HCT116 (cell line): Measurements from ENCODE around the gene TTLL11. TPM values are rescaled to one million over a fixed set of nuclear protein-coding genes. Genes with fewer than 3 reads are reported as not detected.

Experiments used
- ATAC-seq: fragments of 200-7000 bp; cut with Tn5 transposase; 2 replicates; pipeline ENCODE4 v1.9.1; 2020; ENCODE audit warnings: mild to moderate bottlenecking, moderate library complexity
- BruUV-seq: library from RNA; stranded (reverse); fragments of 400-500 nt; replicated peaks from 2 replicates; lab custom pipeline; 2021; lab: Mats Ljungman, UMichigan
- CTCF ChIA-PET: fragments of 300-600 bp; sonication (Branson Sonifier 250); formaldehyde crosslinking; loops from one replicate; lab custom pipeline; 2021; ENCODE audit warnings: antibody characterized with exemption; lab: Charles Lee
- POLR2A ChIA-PET: fragments of 300-600, 350-600 bp; sonication (Branson Sonifier 250); formaldehyde crosslinking; loops from one replicate; lab custom pipeline; 2021; ENCODE audit warnings: antibody characterized with exemption; lab: Charles Lee
- RAD21 ChIA-PET, 2 experiments: fragments of 300-600 bp; sonication (Branson Sonifier 250); formaldehyde crosslinking; loops; one replicate each; lab custom pipeline; 2023; ENCODE audit warnings: low total read pairs in 2 of 2; ENCODE audit not compliant: uncharacterized antibody in 2 of 2, unreplicated experiment in 2 of 2, low non-redundant PET in 1 of 2; lab: Charles Lee
- DNase-seq: peaks from one replicate; pipeline ENCODE4 v3.0.0-alpha.2; 2010; ENCODE audit warnings: low read depth, low spot score
- H2AFZ ChIP-seq: fragments of 200-600 bp; shearing (Covaris generic), sonication (generic); 2 replicates; pipeline ENCODE4 v1.6.1; 2017; ENCODE audit warnings: low read depth, mixed run types, mixed read lengths, antibody characterized with exemption, low read length; ENCODE audit not compliant: poor library complexity, severe bottlenecking
- H3K27ac ChIP-seq: 2 replicates; pipeline ENCODE4 v1.5.1; 2012; ENCODE audit warnings: low read depth, low read length
- H3K27me3 ChIP-seq: fragments of 200-600 bp; sonication (generic); 2 replicates; pipeline ENCODE4 v1.6.1; 2016; ENCODE audit warnings: mixed run types, low read length, mixed read lengths; ENCODE audit not compliant: insufficient read depth
- H3K36me3 ChIP-seq, 2 experiments: fragments of 200-500 bp in 1 of 2; fragments of 200-600 bp in 1 of 2; sonication (Bioruptor generic) in 1 of 2; sonication (generic) in 1 of 2; 2 replicates each; pipeline versions ENCODE4 v1.5.1 to v1.6.1; 2014 to 2016; ENCODE audit warnings: low read length in 2 of 2, inconsistent platforms in 1 of 2, mixed read lengths in 1 of 2, mixed run types in 1 of 2; ENCODE audit not compliant: insufficient read depth in 2 of 2, control insufficient read depth in 1 of 2
- H3K4me1 ChIP-seq, 2 experiments: fragments of 200-600 bp in 1 of 2; sonication (generic) in 1 of 2; 2 replicates each; pipeline versions ENCODE4 v1.5.1 to v1.6.1; 2012 to 2017; ENCODE audit warnings: low read length in 2 of 2, inconsistent platforms in 1 of 2, mild to moderate bottlenecking in 1 of 2, mixed read lengths in 1 of 2, mixed run types in 1 of 2, moderate library complexity in 1 of 2; ENCODE audit not compliant: insufficient read depth in 2 of 2, control insufficient read depth in 1 of 2
- H3K4me2 ChIP-seq: fragments of 200-600 bp; sonication (generic); 2 replicates; pipeline ENCODE4 v1.6.1; 2017; ENCODE audit warnings: mixed run types, low read length, mixed read lengths
- H3K4me3 ChIP-seq, 2 experiments: fragments of 200-600 bp in 1 of 2; sonication (generic) in 1 of 2; replicated peaks in 1 of 2; 2 replicates each; pipeline ENCODE4 v1.5.1; 2011 to 2016; ENCODE audit warnings: low read length in 2 of 2, control low read depth in 1 of 2, low read depth in 1 of 2, mild to moderate bottlenecking in 1 of 2, mixed read lengths in 1 of 2, mixed run types in 1 of 2
- H3K79me2 ChIP-seq: fragments of 200-600 bp; sonication (generic); 2 replicates; pipeline ENCODE4 v1.6.1; 2017; ENCODE audit warnings: mild to moderate bottlenecking, mixed run types, low read length, moderate library complexity, mixed read lengths; ENCODE audit not compliant: insufficient read depth
- H3K9ac ChIP-seq: fragments of 200-600 bp; sonication (generic); 2 replicates; pipeline ENCODE4 v1.6.1; 2016; ENCODE audit warnings: low read length, mixed read lengths
- H3K9me2 ChIP-seq: fragments of 200-600 bp; sonication (generic), shearing (Covaris generic); 2 replicates; pipeline ENCODE4 v1.6.1; 2017; ENCODE audit warnings: mixed run types, mild to moderate bottlenecking, moderate library complexity; ENCODE audit not compliant: insufficient read depth
- H3K9me3 ChIP-seq, 2 experiments: fragments of 200-500 bp in 1 of 2; fragments of 200-600 bp in 1 of 2; sonication (Bioruptor generic) in 1 of 2; sonication (generic) in 1 of 2; 2 replicates each; pipeline ENCODE4 v1.6.1; 2014 to 2017; ENCODE audit warnings: low read length in 2 of 2, mixed read lengths in 2 of 2, inconsistent platforms in 1 of 2, low read depth in 1 of 2, mild to moderate bottlenecking in 1 of 2, mixed run types in 1 of 2, moderate library complexity in 1 of 2; ENCODE audit not compliant: control insufficient read depth in 1 of 2, insufficient read depth in 1 of 2
- H4K20me1 ChIP-seq: fragments of 200-600 bp; sonication (generic), shearing (Covaris generic); 2 replicates; pipeline ENCODE4 v1.6.1; 2017; ENCODE audit warnings: mixed run types, mild to moderate bottlenecking, moderate library complexity; ENCODE audit not compliant: insufficient read depth
- POLR2AphosphoS5 ChIP-seq: IDR thresholded peaks from 2 replicates; pipeline ENCODE4 v1.6.1; 2011; ENCODE audit warnings: mild to moderate bottlenecking, low read depth, low read length, moderate library complexity
- RAD21 ChIP-seq: IDR thresholded peaks from 2 replicates; pipeline ENCODE4 v1.6.1; 2012; ENCODE audit warnings: low read depth, mild to moderate bottlenecking
- SIN3A ChIP-seq: IDR thresholded peaks from 2 replicates; pipeline ENCODE4 v1.6.1; 2012; ENCODE audit warnings: low read depth
- TCF7L2 ChIP-seq: IDR thresholded peaks from 2 replicates; pipeline ENCODE4 v1.7.0; 2011; ENCODE audit warnings: borderline replicate concordance, inconsistent platforms; ENCODE audit not compliant: insufficient read depth, insufficient read length; ENCODE audit errors: extremely low read depth
- intact Hi-C: fragments of 100-400 bp; cut with micrococcal nuclease; formaldehyde crosslinking; loops from 2 replicates; pipeline ENCODE4 v1.10.0; 2022
- total RNA-seq: library from RNA; stranded (reverse); gene quantifications from one replicate; pipeline ENCODE4 v1.2.1, GENCODE V29; 2021; ENCODE audit not compliant: unreplicated experiment
- TF ChIP-seq, protein P1 (sequence below), 3 experiments: fragments of 200-600 bp in 1 of 3; sonication (generic) in 1 of 3; IDR thresholded peaks in 2 of 3; conservative IDR thresholded peaks in 1 of 3; 2 replicates each; pipeline ENCODE4 v1.5.1; 2012 to 2017; ENCODE audit warnings: low read depth in 2 of 3, low read length in 2 of 3, antibody characterized with exemption in 1 of 3, borderline replicate concordance in 1 of 3, control low read depth in 1 of 3, mild to moderate bottlenecking in 1 of 3, mixed read lengths in 1 of 3, mixed run types in 1 of 3, moderate library complexity in 1 of 3; ENCODE audit not compliant: insufficient read depth in 1 of 3

TTLL11 gene
- total RNA-seq, 1 experiment from 2014 or later = 2.2 TPM

DNA sequence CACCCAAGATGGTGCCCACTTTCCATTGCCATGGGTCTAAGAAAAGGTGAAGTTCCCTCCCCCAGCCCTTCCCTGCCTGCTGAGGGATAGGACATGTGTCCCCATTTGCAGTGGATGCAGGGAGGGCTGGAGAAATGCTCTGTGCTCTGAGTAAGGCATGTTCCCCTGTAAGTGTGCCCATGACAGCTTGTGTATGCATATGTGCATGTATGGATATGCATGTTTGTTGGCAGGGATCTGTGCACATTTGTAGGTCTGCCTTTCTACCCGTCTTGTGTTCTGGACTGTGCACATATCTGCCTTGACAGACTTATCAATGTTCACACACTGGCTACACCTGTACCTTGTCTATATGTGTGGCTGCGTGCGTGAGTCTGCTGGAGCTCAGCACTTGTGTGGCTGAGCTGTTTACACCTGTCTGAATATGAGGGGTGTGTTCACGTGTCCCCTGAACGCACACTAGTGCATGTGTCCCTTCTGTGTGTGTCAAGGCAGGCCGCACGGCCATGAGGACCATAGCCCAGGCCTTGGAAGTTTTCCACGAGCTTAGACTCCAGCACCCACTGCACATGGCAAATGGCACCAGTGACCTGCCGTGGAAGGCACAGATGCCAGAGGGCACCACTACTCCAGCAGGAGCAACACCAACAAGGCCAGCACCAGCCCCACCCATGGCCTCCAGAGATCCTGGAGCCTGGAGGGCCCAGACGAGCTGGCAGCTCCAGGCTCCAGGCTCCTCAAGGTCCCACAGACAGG is 27.4 kb upstream of the TTLL11 start:
- no TSS peak for BruUV-seq
- no peaks in the 10 kb centered on the region for H3K79me2 ChIP-seq
- H3K4me3 ChIP-seq = no peak overlapping the region
- ChIA-PET POLR2A (no interaction called here), CTCF (interaction anchor here (0.6 to 9.5 kb wide), 5 partner anchors 22 to 1920 kb away, joined by 3 to 229 read pairs (median 4); no protein-coding TSS in a partner anchor), RAD21 (interaction anchor here in 1 of 2 experiments (1.8 kb wide), 1 partner anchor 21 kb away, joined by 4 read pairs; no protein-coding TSS in a partner anchor)
- peaks cover 0 to 8% of the 10 kb centered on the region in 2 experiments; a peak in 1 of 4 replicates for H3K4me1 ChIP-seq
- no peak for DNase-seq
- H3K27me3 ChIP-seq = no peaks in the 10 kb centered on the region
- H3K9me3 ChIP-seq = no peaks in the 10 kb centered on the region
- ATAC-seq = no peak
- H2AFZ ChIP-seq = no peak overlapping the region
- no peaks in the 10 kb centered on the region for H4K20me1 ChIP-seq
- intact Hi-C loops = loop anchor here (10.0 kb wide), 1 partner anchor 1234 kb away; the partner anchor contains the start of gene CRB2
- H3K27ac ChIP-seq = no peak overlapping the region
- H3K36me3 ChIP-seq = no peaks in the 10 kb centered on the region
- no peaks in the 10 kb centered on the region for H3K9me2 ChIP-seq
- H3K9ac ChIP-seq = no peak overlapping the region
- H3K4me2 ChIP-seq = no peak overlapping the region
- TF ChIP-seq TCF7L2 (no peak), RAD21 (no peak), POLR2AphosphoS5 (no peak), SIN3A (no peak)
- TF ChIP-seq, protein P1, sequence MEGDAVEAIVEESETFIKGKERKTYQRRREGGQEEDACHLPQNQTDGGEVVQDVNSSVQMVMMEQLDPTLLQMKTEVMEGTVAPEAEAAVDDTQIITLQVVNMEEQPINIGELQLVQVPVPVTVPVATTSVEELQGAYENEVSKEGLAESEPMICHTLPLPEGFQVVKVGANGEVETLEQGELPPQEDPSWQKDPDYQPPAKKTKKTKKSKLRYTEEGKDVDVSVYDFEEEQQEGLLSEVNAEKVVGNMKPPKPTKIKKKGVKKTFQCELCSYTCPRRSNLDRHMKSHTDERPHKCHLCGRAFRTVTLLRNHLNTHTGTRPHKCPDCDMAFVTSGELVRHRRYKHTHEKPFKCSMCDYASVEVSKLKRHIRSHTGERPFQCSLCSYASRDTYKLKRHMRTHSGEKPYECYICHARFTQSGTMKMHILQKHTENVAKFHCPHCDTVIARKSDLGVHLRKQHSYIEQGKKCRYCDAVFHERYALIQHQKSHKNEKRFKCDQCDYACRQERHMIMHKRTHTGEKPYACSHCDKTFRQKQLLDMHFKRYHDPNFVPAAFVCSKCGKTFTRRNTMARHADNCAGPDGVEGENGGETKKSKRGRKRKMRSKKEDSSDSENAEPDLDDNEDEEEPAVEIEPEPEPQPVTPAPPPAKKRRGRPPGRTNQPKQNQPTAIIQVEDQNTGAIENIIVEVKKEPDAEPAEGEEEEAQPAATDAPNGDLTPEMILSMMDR (IDR thresholded peaks at IDR 0.05 in 2 of 3, conservative IDR thresholded peaks at IDR 0.05 in 1 of 3; ENCODE audit: borderline replicate concordance in 1 of 3, insufficient read depth in 1 of 3, low read depth in 2 of 3, low read length in 2 of 3) = no peak
